Muscle of leg (tissue), 11 donors: ENCODE measurements around the gene MAP3K21. TPM values are rescaled to one million over a fixed set of nuclear protein-coding genes. Genes with fewer than 3 reads are reported as not detected.

Source experiments
- DNase-seq: peaks from one replicate; pipeline ENCODE4 v3.0.0; 2013
- H3K27ac ChIP-seq: one replicate; pipeline ENCODE4 v1.5.1; 2013; ENCODE audit warnings: mild to moderate bottlenecking, low read length, control low read depth
- H3K27me3 ChIP-seq: one replicate; pipeline ENCODE4 v1.6.1; 2013; ENCODE audit warnings: low read length; ENCODE audit not compliant: control insufficient read depth, insufficient read depth
- H3K36me3 ChIP-seq: one replicate; pipeline ENCODE4 v1.6.1; 2013; ENCODE audit warnings: low read length; ENCODE audit not compliant: control insufficient read depth, insufficient read depth
- H3K4me1 ChIP-seq: one replicate; pipeline ENCODE4 v1.6.1; 2013; ENCODE audit warnings: low read length; ENCODE audit not compliant: control insufficient read depth, insufficient read depth
- H3K4me3 ChIP-seq: one replicate; pipeline ENCODE4 v1.5.1; 2013; ENCODE audit warnings: low read length, control low read depth
- H3K9me3 ChIP-seq: replicated peaks from 2 replicates; pipeline ENCODE4 v1.6.1; 2013; ENCODE audit warnings: low read depth, low read length; ENCODE audit not compliant: control insufficient read depth
- WGBS: methylation state at CpG from one replicate; pipeline ENCODE4 v1.1.5; 2013; ENCODE audit warnings: missing lambda C conversion rate; ENCODE audit not compliant: insufficient coverage; 5-methylcytosine and 5-hydroxymethylcytosine counted together
- polyA plus RNA-seq, 8 donors: library from polyadenylated mRNA; unstranded; fragments of 120-200 nt; gene quantifications; one replicate each; pipeline versions ENCODE4 v1.2.1 to v1.2.3, GENCODE V29; 2013; ENCODE audit warnings: inconsistent platforms in 1 of 8, low replicate concordance in 1 of 8; ENCODE audit not compliant: insufficient read length in 8 of 8, insufficient read depth in 1 of 8
- total RNA-seq: library from RNA; stranded (reverse); fragments of 120-200 nt; gene quantifications from one replicate; pipeline ENCODE4 v1.2.4, GENCODE V29; 2013

Gene MAP3K21
- total and polyA plus RNA-seq, 9 donors = 0.08 to 1.1 (median 0.19) TPM

GRCh38 chr1:233323718-233324117 is 3.8 kb upstream of the MAP3K21 start:
- Histone ChIP-seq H3K27me3 (peaks cover 12% of the 10 kb centered on the region), H3K36me3 (no peaks in the 10 kb centered on the region), H3K4me1 (peaks cover 2% of the 10 kb centered on the region), H3K27ac (no peak overlapping the region), H3K9me3 (no peaks in the 10 kb centered on the region), H3K4me3 (no peak overlapping the region)
- no peak for DNase-seq
- WGBS = no CpG with 5 or more reads among the region's 1 CpG

GRCh38 chr1:233326319-233326718 is 1.2 kb upstream of the MAP3K21 start:
- Histone ChIP-seq H3K4me1 (peaks cover 6% of the 10 kb centered on the region), H3K4me3 (no peak overlapping the region), H3K9me3 (no peaks in the 10 kb centered on the region), H3K27me3 (peaks cover 20% of the 10 kb centered on the region), H3K36me3 (no peaks in the 10 kb centered on the region), H3K27ac (no peak overlapping the region)
- no peak for DNase-seq

GRCh38 chr1:233326811-233327650 is 493 bp upstream of the MAP3K21 start:
- Histone ChIP-seq H3K4me3 (no peak overlapping the region), H3K27me3 (peaks cover 22% of the 10 kb centered on the region), H3K9me3 (no peaks in the 10 kb centered on the region), H3K36me3 (no peaks in the 10 kb centered on the region), H3K4me1 (peaks cover 6% of the 10 kb centered on the region), H3K27ac (no peak overlapping the region)
- WGBS = 2% methylated on average over 25 of the region's 49 CpGs
- peak; percentile 35 for DNase-seq

DNA sequence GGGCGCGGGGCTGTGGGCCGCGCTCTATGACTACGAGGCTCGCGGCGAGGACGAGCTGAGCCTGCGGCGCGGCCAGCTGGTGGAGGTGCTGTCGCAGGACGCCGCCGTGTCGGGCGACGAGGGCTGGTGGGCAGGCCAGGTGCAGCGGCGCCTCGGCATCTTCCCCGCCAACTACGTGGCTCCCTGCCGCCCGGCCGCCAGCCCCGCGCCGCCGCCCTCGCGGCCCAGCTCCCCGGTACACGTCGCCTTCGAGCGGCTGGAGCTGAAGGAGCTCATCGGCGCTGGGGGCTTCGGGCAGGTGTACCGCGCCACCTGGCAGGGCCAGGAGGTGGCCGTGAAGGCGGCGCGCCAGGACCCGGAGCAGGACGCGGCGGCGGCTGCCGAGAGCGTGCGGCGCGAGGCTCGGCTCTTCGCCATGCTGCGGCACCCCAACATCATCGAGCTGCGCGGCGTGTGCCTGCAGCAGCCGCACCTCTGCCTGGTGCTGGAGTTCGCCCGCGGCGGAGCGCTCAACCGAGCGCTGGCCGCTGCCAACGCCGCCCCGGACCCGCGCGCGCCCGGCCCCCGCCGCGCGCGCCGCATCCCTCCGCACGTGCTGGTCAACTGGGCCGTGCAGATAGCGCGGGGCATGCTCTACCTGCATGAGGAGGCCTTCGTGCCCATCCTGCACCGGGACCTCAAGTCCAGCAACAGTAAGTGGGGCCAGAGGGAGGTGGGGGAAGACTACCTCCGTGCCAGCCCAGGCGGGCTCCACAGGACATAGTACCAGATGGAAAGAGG is 808 bp downstream of the MAP3K21 start:
- no peak overlapping the region for H3K4me3 ChIP-seq
- H3K27me3 ChIP-seq = peaks cover 21% of the 10 kb centered on the region
- peak; percentile 11 for DNase-seq
- peaks cover 6% of the 10 kb centered on the region for H3K4me1 ChIP-seq
- no peaks in the 10 kb centered on the region for H3K36me3 ChIP-seq
- WGBS = under 1% methylated on average over 94 of the region's 96 CpGs
- no peak overlapping the region for H3K27ac ChIP-seq
- H3K9me3 ChIP-seq = no peaks in the 10 kb centered on the region

DNA sequence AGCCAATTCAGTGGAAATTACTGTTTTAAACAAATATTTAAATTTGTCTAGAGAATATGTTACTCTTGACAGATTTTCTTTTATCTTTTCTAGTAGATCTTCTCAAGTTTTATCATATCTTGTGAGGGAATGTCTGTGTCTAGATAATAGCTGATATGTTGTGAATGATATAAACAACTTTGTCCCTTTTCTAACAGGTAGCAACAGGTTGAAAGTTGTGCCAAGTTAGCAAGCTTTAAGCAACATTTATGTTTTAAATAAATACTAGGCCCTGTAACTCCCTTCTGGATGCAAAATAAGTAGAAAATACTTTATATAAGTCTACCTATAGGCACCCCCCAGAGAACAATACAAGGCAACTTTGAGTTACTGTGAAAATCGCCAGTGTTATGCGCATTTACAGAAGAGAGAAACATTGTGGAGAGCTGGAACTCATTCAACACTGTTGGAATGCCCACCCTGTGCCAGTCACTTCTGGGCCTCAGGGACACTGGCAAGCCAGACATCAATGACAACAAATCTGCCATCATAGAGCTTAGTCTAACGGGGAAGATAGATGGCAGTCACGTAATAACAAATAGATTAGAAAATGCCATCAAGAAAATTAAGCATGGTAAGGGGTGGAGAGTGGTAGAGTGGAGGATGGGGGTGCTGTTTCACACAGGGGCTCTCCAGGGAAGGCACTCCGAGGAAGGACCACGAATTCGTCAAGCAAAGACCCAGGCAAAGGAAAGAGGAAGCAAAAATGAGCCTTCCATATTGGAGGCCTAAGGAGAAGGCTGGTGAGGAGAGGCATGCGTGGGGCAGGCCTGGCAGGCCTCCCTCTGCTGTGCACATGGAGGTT is 4.4 kb downstream of the MAP3K21 start:
- peaks cover 21% of the 10 kb centered on the region for H3K27me3 ChIP-seq
- no peak overlapping the region for H3K27ac ChIP-seq

DNA sequence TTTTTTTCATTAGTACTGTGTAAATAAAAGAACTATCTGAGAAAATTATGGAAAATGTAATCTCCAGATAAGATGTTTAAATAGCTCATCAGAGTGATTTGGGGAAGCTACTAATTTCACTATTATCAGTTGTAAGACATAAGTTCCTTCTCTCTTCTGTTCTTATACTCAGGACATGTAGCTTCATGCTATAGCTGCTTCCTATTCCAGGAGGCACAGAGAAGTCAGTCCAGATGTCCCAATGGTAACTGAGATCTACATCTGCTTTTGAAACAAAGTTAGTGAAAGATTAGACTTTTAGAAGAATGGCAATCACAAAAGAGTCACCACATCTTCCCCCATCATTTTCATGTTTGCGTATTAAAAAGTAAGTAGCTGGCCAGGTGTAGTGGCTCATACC is 5.6 kb downstream of the MAP3K21 start:
- no peak overlapping the region for H3K27ac ChIP-seq
- peaks cover 18% of the 10 kb centered on the region for H3K27me3 ChIP-seq
- no peaks in the 10 kb centered on the region for H3K9me3 ChIP-seq
- no CpG with 5 or more reads among the region's 1 CpG for WGBS
- H3K4me3 ChIP-seq = no peak overlapping the region
- no peaks in the 10 kb centered on the region for H3K36me3 ChIP-seq
- no peak for DNase-seq
- peaks cover 6% of the 10 kb centered on the region for H3K4me1 ChIP-seq

More for the DNA sequence above, 4.4 kb downstream of the MAP3K21 start:
- Histone ChIP-seq H3K36me3 (no peaks in the 10 kb centered on the region), H3K4me1 (peaks cover 6% of the 10 kb centered on the region), H3K4me3 (no peak overlapping the region), H3K9me3 (no peaks in the 10 kb centered on the region)
- 93% methylated on average over 4 of the region's 8 CpGs for WGBS
- DNase-seq = no peak

GRCh38 chr1:233334092-233334491 is 6.6 kb downstream of the MAP3K21 start:
- no peak for DNase-seq
- Histone ChIP-seq H3K27ac (no peak overlapping the region), H3K27me3 (peaks cover 13% of the 10 kb centered on the region), H3K36me3 (no peaks in the 10 kb centered on the region), H3K9me3 (no peaks in the 10 kb centered on the region), H3K4me3 (no peak overlapping the region), H3K4me1 (peaks cover under 1% of the 10 kb centered on the region)
- no CpG with 5 or more reads among the region's 7 CpGs for WGBS

- H3K27ac ChIP-seq = no peak overlapping the region
- WGBS = 89% methylated on average over 2 of the region's 5 CpGs
- no peak overlapping the region for H3K4me3 ChIP-seq
- no peak for DNase-seq
- H3K4me1 ChIP-seq = no peaks in the 10 kb centered on the region
- peaks cover 6% of the 10 kb centered on the region for H3K27me3 ChIP-seq
- no peaks in the 10 kb centered on the region for H3K36me3 ChIP-seq
- H3K9me3 ChIP-seq = no peaks in the 10 kb centered on the region
Measured at GRCh38 chr1:233336554-233337456, 9.3 kb downstream of the MAP3K21 start.

- H3K4me3 ChIP-seq = no peak overlapping the region
- no peaks in the 10 kb centered on the region for H3K4me1 ChIP-seq
- no peaks in the 10 kb centered on the region for H3K9me3 ChIP-seq
- no CpG with 5 or more reads among the region's 3 CpGs for WGBS
- peaks cover 2% of the 10 kb centered on the region for H3K27me3 ChIP-seq
- H3K27ac ChIP-seq = no peak overlapping the region
- H3K36me3 ChIP-seq = no peaks in the 10 kb centered on the region
- no peak for DNase-seq
Measured at GRCh38 chr1:233337505-233337904, 10.0 kb downstream of the MAP3K21 start.
